HEK293 (cell line): ENCODE results near the gene BLACAT1.

ENCODE experiments used
- CTCF ChIP-seq: fragments of 450-650 bp; formaldehyde crosslinking; IDR thresholded peaks from 2 replicates; pipeline ENCODE4 v1.5.1; 2016; ENCODE audit warnings: missing biosample characterization, missing genetic modification characterization
- REST ChIP-seq: fragments of 450-650 bp; formaldehyde crosslinking; IDR thresholded peaks from 2 replicates; pipeline ENCODE4 v1.5.1; 2016; ENCODE audit warnings: missing biosample characterization, missing genetic modification characterization
- ZBTB48 ChIP-seq: fragments of 450-650 bp; formaldehyde crosslinking; IDR thresholded peaks from 2 replicates; pipeline ENCODE4 v1.5.1; 2016; ENCODE audit warnings: missing biosample characterization, missing genetic modification characterization
- ZNF24 ChIP-seq: fragments of 450-650 bp; formaldehyde crosslinking; IDR thresholded peaks from 2 replicates; pipeline ENCODE4 v1.5.1; 2016; ENCODE audit warnings: missing biosample characterization, missing genetic modification characterization
- ZNF26 ChIP-seq: fragments of 450-650 bp; formaldehyde crosslinking; IDR thresholded peaks from 2 replicates; pipeline ENCODE4 v1.5.1; 2016; ENCODE audit warnings: missing biosample characterization, missing genetic modification characterization
- ZNF302 ChIP-seq: fragments of 450-650 bp; formaldehyde crosslinking; IDR thresholded peaks from 2 replicates; pipeline ENCODE4 v1.5.1; 2016; ENCODE audit warnings: missing biosample characterization, missing genetic modification characterization, low read depth
- ZNF311 ChIP-seq: fragments of 450-650 bp; formaldehyde crosslinking; IDR thresholded peaks from 2 replicates; pipeline ENCODE4 v1.5.1; 2017; ENCODE audit warnings: missing biosample characterization, missing genetic modification characterization, borderline replicate concordance
- ZNF324 ChIP-seq: fragments of 450-650 bp; formaldehyde crosslinking; IDR thresholded peaks from 2 replicates; pipeline ENCODE4 v1.5.1; 2016; ENCODE audit warnings: missing biosample characterization, missing genetic modification characterization
- ZNF362 ChIP-seq: fragments of 450-650 bp; formaldehyde crosslinking; IDR thresholded peaks from 2 replicates; pipeline ENCODE4 v1.5.1; 2016; ENCODE audit warnings: missing biosample characterization, missing genetic modification characterization
- ZNF513 ChIP-seq: fragments of 450-650 bp; IDR thresholded peaks from 2 replicates; pipeline ENCODE4 v1.5.1; 2018; ENCODE audit warnings: missing biosample characterization, missing genetic modification characterization
- ZNF580 ChIP-seq: fragments of 450-650 bp; formaldehyde crosslinking; IDR thresholded peaks from 2 replicates; pipeline ENCODE4 v1.5.1; 2016; ENCODE audit warnings: missing biosample characterization, missing genetic modification characterization
- ZSCAN30 ChIP-seq: fragments of 450-650 bp; IDR thresholded peaks from 2 replicates; pipeline ENCODE4 v1.5.1; 2018; ENCODE audit warnings: missing biosample characterization, mild to moderate bottlenecking, missing genetic modification characterization, moderate library complexity
- TF ChIP-seq, protein P1 (sequence below): fragments of 450-650 bp; formaldehyde crosslinking; IDR thresholded peaks from 2 replicates; pipeline ENCODE4 v1.5.1; 2016; ENCODE audit warnings: missing biosample characterization, missing genetic modification characterization

DNA sequence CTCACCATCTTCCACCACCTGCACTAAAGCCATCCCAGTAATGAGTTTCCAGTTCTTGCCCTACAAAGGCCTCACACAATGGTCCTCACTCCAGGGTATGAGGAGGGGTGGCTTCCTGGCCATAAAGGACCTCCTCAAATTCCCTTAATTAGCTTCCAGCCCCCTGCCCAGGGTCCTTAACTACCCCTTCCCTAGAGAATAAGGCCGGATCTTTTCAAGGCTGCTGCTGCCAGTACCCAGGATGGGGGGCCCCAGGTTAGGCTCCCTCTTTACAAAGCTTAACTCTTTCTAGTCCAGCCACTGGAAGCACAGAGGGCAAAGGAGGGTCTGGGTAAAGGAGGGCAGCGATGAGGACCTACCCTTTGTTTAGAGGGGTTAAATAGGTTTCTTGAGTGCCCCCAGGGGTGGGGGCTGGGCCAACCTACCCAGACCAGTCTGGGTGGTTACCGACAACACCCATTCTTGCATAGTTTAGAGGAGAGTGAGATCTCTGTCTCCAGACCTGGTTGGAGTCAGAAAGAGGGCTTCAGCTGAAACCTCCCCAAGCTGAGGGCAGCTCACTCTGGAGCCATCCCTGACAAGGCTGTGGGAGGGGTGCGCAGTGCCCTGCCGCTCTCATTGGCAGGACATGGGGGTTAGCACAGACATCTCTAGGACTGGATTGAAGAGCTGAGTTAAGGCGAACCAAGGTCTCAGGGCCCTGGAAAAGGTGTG lies 7.1 kb downstream of the BLACAT1 start:
- TF ChIP-seq CTCF (no peak), ZNF24 (tag by site-specific recombination) (no peak), ZSCAN30 (tag by site-specific recombination) (no peak), ZNF311 (no peak), ZNF513 (no peak), ZNF580 (tag by site-specific recombination) (no peak), ZBTB48 (tag by site-specific recombination) (no peak), ZNF302 (tag by site-specific recombination) (no peak), ZNF324 (tag by site-specific recombination) (no peak), REST (no peak), ZNF26 (no peak), ZNF362 (tag by site-specific recombination) (no peak)
- TF ChIP-seq, protein P1, sequence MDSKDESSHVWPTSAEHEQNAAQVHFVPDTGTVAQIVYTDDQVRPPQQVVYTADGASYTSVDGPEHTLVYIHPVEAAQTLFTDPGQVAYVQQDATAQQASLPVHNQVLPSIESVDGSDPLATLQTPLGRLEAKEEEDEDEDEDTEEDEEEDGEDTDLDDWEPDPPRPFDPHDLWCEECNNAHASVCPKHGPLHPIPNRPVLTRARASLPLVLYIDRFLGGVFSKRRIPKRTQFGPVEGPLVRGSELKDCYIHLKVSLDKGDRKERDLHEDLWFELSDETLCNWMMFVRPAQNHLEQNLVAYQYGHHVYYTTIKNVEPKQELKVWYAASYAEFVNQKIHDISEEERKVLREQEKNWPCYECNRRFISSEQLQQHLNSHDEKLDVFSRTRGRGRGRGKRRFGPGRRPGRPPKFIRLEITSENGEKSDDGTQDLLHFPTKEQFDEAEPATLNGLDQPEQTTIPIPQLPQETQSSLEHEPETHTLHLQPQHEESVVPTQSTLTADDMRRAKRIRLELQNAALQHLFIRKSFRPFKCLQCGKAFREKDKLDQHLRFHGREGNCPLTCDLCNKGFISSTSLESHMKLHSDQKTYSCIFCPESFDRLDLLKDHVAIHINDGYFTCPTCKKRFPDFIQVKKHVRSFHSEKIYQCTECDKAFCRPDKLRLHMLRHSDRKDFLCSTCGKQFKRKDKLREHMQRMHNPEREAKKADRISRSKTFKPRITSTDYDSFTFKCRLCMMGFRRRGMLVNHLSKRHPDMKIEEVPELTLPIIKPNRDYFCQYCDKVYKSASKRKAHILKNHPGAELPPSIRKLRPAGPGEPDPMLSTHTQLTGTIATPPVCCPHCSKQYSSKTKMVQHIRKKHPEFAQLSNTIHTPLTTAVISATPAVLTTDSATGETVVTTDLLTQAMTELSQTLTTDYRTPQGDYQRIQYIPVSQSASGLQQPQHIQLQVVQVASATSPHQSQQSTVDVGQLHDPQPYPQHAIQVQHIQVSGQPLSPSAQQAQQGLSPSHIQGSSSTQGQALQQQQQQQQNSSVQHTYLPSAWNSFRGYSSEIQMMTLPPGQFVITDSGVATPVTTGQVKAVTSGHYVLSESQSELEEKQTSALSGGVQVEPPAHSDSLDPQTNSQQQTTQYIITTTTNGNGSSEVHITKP = no peak
